HepG2 (cell line): Measurements from ENCODE around the gene MID2. TPM values are rescaled to one million over a fixed set of nuclear protein-coding genes. Genes with fewer than 3 reads are reported as not detected.

Source experiments
- ATAC-seq: fragments of 200-7000 bp; cut with Tn5 transposase; 3 replicates; pipeline ENCODE4 v1.9.1; 2020; ENCODE audit warnings: mild to moderate bottlenecking, moderate library complexity
- Bru-seq: library from RNA; stranded (reverse); fragments of 400-500 nt; gene quantifications from one replicate; lab custom pipeline; 2021; lab: Mats Ljungman, UMichigan
- BruChase-seq, 2 experiments: library from RNA; stranded (reverse); fragments of 400-500 nt; gene quantifications; one replicate each; lab custom pipeline; 2021; lab: Mats Ljungman, UMichigan
- BruUV-seq: library from RNA; stranded (reverse); fragments of 400-500 nt; replicated peaks from 2 replicates; lab custom pipeline; 2021; lab: Mats Ljungman, UMichigan
- CTCF ChIA-PET: fragments of 300-600 bp; formaldehyde crosslinking; extraction: SDS; loops from one replicate; lab custom pipeline; 2021; ENCODE audit warnings: low total read pairs, inconsistent platforms, low intra/inter-chr PET ratio; lab: Yijun Ruan, JAX
- POLR2A ChIA-PET: fragments of 350-600 bp; sonication (Branson Sonifier 250); formaldehyde crosslinking; loops from one replicate; lab custom pipeline; 2020; ENCODE audit warnings: antibody characterized with exemption, inconsistent platforms; lab: Yijun Ruan, JAX
- DNase-seq: peaks from one replicate; pipeline ENCODE4 v3.0.0-alpha.2; 2015; ENCODE audit warnings: low spot score
- FAIRE-seq: peaks from 3 replicates; lab custom pipeline; 2011; peaks lifted over from hg19 to GRCh38; lab: Jason Lieb, UNC
- H2AFZ ChIP-seq: one replicate; pipeline ENCODE4 v1.6.1; 2011; ENCODE audit warnings: low read length, inconsistent platforms
- H3K27ac ChIP-seq: fragments of 300-600 bp; 3 replicates; pipeline ENCODE4 v1.8.0; 2011; ENCODE audit warnings: mixed run types, mild to moderate bottlenecking, mixed read lengths, low read length, inconsistent platforms; ENCODE audit not compliant: insufficient read depth; ENCODE audit errors: extremely low read length
- H3K27me3 ChIP-seq, 2 experiments: fragments of 200-600 bp in 1 of 2; 2 replicates in 1 of 2; 3 replicates in 1 of 2; pipeline versions ENCODE4 v1.6.0 to v1.8.0; 2011; ENCODE audit warnings: low read length in 2 of 2, mild to moderate bottlenecking in 2 of 2, moderate library complexity in 2 of 2, inconsistent platforms in 1 of 2; ENCODE audit not compliant: insufficient read depth in 2 of 2, control insufficient read depth in 1 of 2
- H3K36me3 ChIP-seq, 2 experiments: fragments of 200-600 bp in 1 of 2; replicated peaks in 1 of 2; 2 replicates in 1 of 2; 3 replicates in 1 of 2; pipeline versions ENCODE4 v1.5.1 to v1.8.0; 2011; ENCODE audit warnings: low read length in 2 of 2, inconsistent platforms in 1 of 2; ENCODE audit not compliant: insufficient read depth in 2 of 2, control insufficient read depth in 1 of 2
- H3K4me1 ChIP-seq: 2 replicates; pipeline ENCODE4 v1.5.1; 2012; ENCODE audit warnings: low read length, inconsistent platforms; ENCODE audit not compliant: insufficient read depth
- H3K4me2 ChIP-seq: 2 replicates; pipeline ENCODE4 v1.6.0; 2011; ENCODE audit warnings: low read depth, low read length, inconsistent platforms
- H3K4me3 ChIP-seq, 3 experiments: fragments of 200-600 bp in 1 of 3; sonication (generic), shearing (Covaris generic) in 1 of 3; replicated peaks in 1 of 3; 2 replicates each; pipeline ENCODE4 v1.5.1; 2011 to 2016; ENCODE audit warnings: low read length in 3 of 3, inconsistent platforms in 2 of 3, low read depth in 2 of 3, mild to moderate bottlenecking in 2 of 3, control low read depth in 1 of 3, mixed read lengths in 1 of 3; ENCODE audit not compliant: insufficient read depth in 1 of 3
- H3K79me2 ChIP-seq: one replicate; pipeline ENCODE4 v1.6.1; 2011; ENCODE audit warnings: low read length, inconsistent platforms; ENCODE audit not compliant: insufficient read depth
- H3K9ac ChIP-seq: 2 replicates; pipeline ENCODE4 v1.6.0; 2011; ENCODE audit warnings: mild to moderate bottlenecking, low read depth, low read length, inconsistent platforms; ENCODE audit not compliant: insufficient read depth
- H3K9me3 ChIP-seq: 2 replicates; pipeline ENCODE4 v1.5.1; 2012; ENCODE audit warnings: mild to moderate bottlenecking, low read length
- H4K20me1 ChIP-seq: 2 replicates; pipeline ENCODE4 v1.6.0; 2011; ENCODE audit warnings: inconsistent platforms, mild to moderate bottlenecking, low read length, moderate library complexity; ENCODE audit not compliant: insufficient read depth
- FOXM1 ChIP-seq: sonication (generic); formaldehyde crosslinking; IDR thresholded peaks from 2 replicates; pipeline ENCODE4 v1.5.0; 2020; ENCODE audit warnings: missing genetic modification reagents
- HOXA5 ChIP-seq: sonication (generic); formaldehyde crosslinking; IDR thresholded peaks from 2 replicates; pipeline ENCODE4 v1.4.0; 2020; ENCODE audit warnings: missing genetic modification reagents
- ZBTB8A ChIP-seq: sonication (generic); formaldehyde crosslinking; IDR thresholded peaks from 2 replicates; pipeline ENCODE4 v1.4.0; 2020; ENCODE audit warnings: mild to moderate bottlenecking, low read depth, missing genetic modification reagents, borderline replicate concordance
- ZSCAN12 ChIP-seq: sonication (generic); formaldehyde crosslinking; IDR thresholded peaks from 2 replicates; pipeline ENCODE4 v1.9.0; 2021; ENCODE audit warnings: mild to moderate bottlenecking, missing genetic modification reagents
- ZSCAN25 ChIP-seq: sonication (generic); formaldehyde crosslinking; IDR thresholded peaks from 2 replicates; pipeline ENCODE4 v1.8.0; 2022; ENCODE audit warnings: mild to moderate bottlenecking, missing genetic modification reagents
- WGBS: methylation state at CpG from one replicate; pipeline ENCODE4 v1.1.6; 2017; ENCODE audit warnings: low lambda C conversion rate; 5-methylcytosine and 5-hydroxymethylcytosine counted together
- in situ Hi-C: cut with HindIII; loops from 2 replicates; pipeline ENCODE4 v1.10.0; 2017; ENCODE audit warnings: low pct_unique_long_range_greater_than_20kb; ENCODE audit not compliant: extremely low pct_ligation_motif_present
- intact Hi-C: fragments of 100-400 bp; cut with micrococcal nuclease; formaldehyde crosslinking; loops from one replicate; pipeline ENCODE4 v1.10.0; 2022; ENCODE audit not compliant: unreplicated experiment
- long read RNA-seq, 2 experiments: library from RNA in 1 of 2; library from polyadenylated mRNA in 1 of 2; stranded (forward) in 1 of 2; unstranded in 1 of 2; transcript quantifications; one replicate each; pipeline ENCODE4 v2.0.0, GENCODE V29; 2019 to 2022
- polyA minus RNA-seq, 3 experiments: library from RNA; depleted of rRNA, polyadenylated mRNA; stranded (reverse); fragments of >200 nt; gene quantifications; 2 replicates each; pipeline ENCODE4 v1.2.3, GENCODE V29; 2011; ENCODE audit warnings: low replicate concordance in 1 of 3
- polyA plus RNA-seq, 8 experiments: library from polyadenylated mRNA; depleted of rRNA in 3 of 8; stranded (reverse) in 7 of 8; unstranded in 1 of 8; fragments of >200 nt; fragmentation: Illumina TruSeq in 4 of 8; extraction: Trizol in 4 of 8; gene quantifications; 2 replicates each; pipeline versions ENCODE4 v1.2.1 to v1.2.3, GENCODE V29; 2011 to 2016; ENCODE audit warnings: low read depth in 4 of 8, missing spikeins in 1 of 8, mixed read lengths in 1 of 8; ENCODE audit not compliant: insufficient read depth in 1 of 8
- total RNA-seq, 5 experiments: library from RNA; depleted of rRNA; stranded (reverse); fragments of >200 nt; fragmentation: Illumina TruSeq; extraction: Trizol; gene quantifications; 2 replicates each; pipeline ENCODE4 v1.2.3, GENCODE V29; 2016; ENCODE audit warnings: low read depth in 1 of 5
- TF ChIP-seq, protein P1 (sequence below): sonication (generic); formaldehyde crosslinking; IDR thresholded peaks from 2 replicates; pipeline ENCODE4 v1.4.0; 2020; ENCODE audit warnings: missing genetic modification reagents, borderline replicate concordance

MID2 gene, protein sequence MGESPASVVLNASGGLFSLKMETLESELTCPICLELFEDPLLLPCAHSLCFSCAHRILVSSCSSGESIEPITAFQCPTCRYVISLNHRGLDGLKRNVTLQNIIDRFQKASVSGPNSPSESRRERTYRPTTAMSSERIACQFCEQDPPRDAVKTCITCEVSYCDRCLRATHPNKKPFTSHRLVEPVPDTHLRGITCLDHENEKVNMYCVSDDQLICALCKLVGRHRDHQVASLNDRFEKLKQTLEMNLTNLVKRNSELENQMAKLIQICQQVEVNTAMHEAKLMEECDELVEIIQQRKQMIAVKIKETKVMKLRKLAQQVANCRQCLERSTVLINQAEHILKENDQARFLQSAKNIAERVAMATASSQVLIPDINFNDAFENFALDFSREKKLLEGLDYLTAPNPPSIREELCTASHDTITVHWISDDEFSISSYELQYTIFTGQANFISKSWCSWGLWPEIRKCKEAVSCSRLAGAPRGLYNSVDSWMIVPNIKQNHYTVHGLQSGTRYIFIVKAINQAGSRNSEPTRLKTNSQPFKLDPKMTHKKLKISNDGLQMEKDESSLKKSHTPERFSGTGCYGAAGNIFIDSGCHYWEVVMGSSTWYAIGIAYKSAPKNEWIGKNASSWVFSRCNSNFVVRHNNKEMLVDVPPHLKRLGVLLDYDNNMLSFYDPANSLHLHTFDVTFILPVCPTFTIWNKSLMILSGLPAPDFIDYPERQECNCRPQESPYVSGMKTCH
- total RNA-seq (2016; rRNA removed; fragmentation: Illumina TruSeq; extraction: Trizol) (0.09 TPM in 1 of 2 replicates, not detected in the other), polyA plus RNA-seq (2011; rRNA removed) (0.05 TPM in 1 of 2 replicates, not detected in the other), polyA minus RNA-seq (2011; rRNA and poly(A)+ RNA removed; ENCODE audit: low replicate concordance) (0.78 and 28.0 TPM in 2 replicates), Bru-seq, nascent RNA (percentile 19 among the genes with signal in this experiment), BruChase-seq, experiment 1, labeled RNA remaining after a 6-hour chase (percentile 19 among the genes with signal in this experiment), BruChase-seq, experiment 2, labeled RNA remaining after a 2-hour chase (percentile 14 among the genes with signal in this experiment)
- total RNA-seq (2016; cell fraction: cytosol; rRNA removed; fragmentation: Illumina TruSeq; extraction: Trizol; ENCODE audit: low read depth), result not detected in 2 replicates
- 0.13 TPM in 1 of 2 replicates, not detected in the other for total RNA-seq (2016; cell fraction: insoluble cytoplasmic fraction; rRNA removed; fragmentation: Illumina TruSeq; extraction: Trizol)
- 0.17 and 0.19 TPM in 2 replicates for total RNA-seq (2016; cell fraction: membrane; rRNA removed; fragmentation: Illumina TruSeq; extraction: Trizol)
- not detected in 2 replicates for total RNA-seq (2016; cell fraction: nucleus; rRNA removed; fragmentation: Illumina TruSeq; extraction: Trizol)
- polyA plus RNA-seq (2011; cell fraction: cytosol; rRNA removed), result 0.03 and 0.05 TPM in 2 replicates
- not detected in 2 replicates for polyA plus RNA-seq (2011; cell fraction: nucleus; rRNA removed)
- 0.08 TPM in 1 of 2 replicates, not detected in the other for polyA plus RNA-seq (2012)
- not detected in 2 replicates for polyA plus RNA-seq (2016; cell fraction: cytosol; fragmentation: Illumina TruSeq; extraction: Trizol; ENCODE audit: low read depth)
- not detected in 2 replicates for polyA plus RNA-seq (2016; cell fraction: insoluble cytoplasmic fraction; fragmentation: Illumina TruSeq; extraction: Trizol; ENCODE audit: low read depth)
- polyA plus RNA-seq (2016; cell fraction: membrane; fragmentation: Illumina TruSeq; extraction: Trizol; ENCODE audit: low read depth), result 0.08 and 0.09 TPM in 2 replicates
- polyA plus RNA-seq (2016; cell fraction: nucleus; fragmentation: Illumina TruSeq; extraction: Trizol; ENCODE audit: insufficient read depth, low read depth), result not detected in 2 replicates
- polyA minus RNA-seq (2011; cell fraction: cytosol; rRNA and poly(A)+ RNA removed), result not detected in 2 replicates
- polyA minus RNA-seq (2011; cell fraction: nucleus; rRNA and poly(A)+ RNA removed), result 0.26 TPM in 1 of 2 replicates, not detected in the other
- long read RNA-seq, experiment 1, result 0 reads
- long read RNA-seq, experiment 2, result 0 reads

DNA sequence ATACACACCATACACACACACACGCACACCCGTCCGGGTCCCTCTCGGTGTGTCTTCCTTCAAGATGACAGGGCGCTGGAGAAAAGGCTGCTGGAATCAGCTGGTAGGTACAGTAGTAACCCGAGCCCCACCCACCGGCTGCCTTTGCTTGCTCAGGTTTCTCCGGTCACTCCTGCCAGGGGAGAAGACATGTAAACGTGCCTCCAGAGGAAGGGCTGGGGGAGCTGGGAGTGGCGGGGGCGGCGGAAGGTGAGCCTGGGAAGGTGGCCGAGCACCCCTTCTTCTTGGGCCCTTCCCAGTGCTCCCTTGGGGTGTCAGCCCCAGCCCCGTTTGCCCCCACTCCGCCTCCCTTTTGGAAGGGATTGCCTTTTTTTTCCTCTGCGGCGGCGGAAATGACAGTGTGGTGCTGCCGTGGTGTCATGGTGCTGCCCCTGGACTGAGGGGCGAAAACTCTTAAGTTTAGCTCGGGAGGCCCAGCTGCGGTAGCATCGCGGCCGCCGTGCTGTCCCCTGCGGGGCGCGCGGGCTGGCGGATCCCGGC, at the start of gene MID2:
Gene MID2, plus strand, starts transcription at position 169 of the 540 bp plus-strand sequence. CDS start 561 bp downstream, outside the sequence.
- FAIRE-seq (no peak), DNase-seq (no peak), ATAC-seq (peak; percentile 29; the same call in 2 of the 3 replicates)
- no peaks in the 10 kb centered on the region for H3K9me3 ChIP-seq
- in situ Hi-C loops, result no loop called here
- peaks cover 1 to 13% of the 10 kb centered on the region in 2 experiments; a peak in 3 of 5 replicates for H3K27me3 ChIP-seq
- H4K20me1 ChIP-seq, result no peaks in the 10 kb centered on the region
- no peaks in the 10 kb centered on the region for H3K36me3 ChIP-seq
- H3K27ac ChIP-seq, result no peak within 1 kb of the TSS
- no peak within 1 kb of the TSS for H2AFZ ChIP-seq
- H3K4me2 ChIP-seq, result peak within 1 kb of the TSS; percentile 58
- TF ChIP-seq ZBTB8A (CRISPR knock-in tag), result no peak
- TF ChIP-seq ZSCAN12 (CRISPR knock-in tag), result no peak
- TF ChIP-seq HOXA5 (CRISPR knock-in tag), result no peak
- TF ChIP-seq ZSCAN25 (CRISPR knock-in tag), result no peak
- TF ChIP-seq, protein P1, sequence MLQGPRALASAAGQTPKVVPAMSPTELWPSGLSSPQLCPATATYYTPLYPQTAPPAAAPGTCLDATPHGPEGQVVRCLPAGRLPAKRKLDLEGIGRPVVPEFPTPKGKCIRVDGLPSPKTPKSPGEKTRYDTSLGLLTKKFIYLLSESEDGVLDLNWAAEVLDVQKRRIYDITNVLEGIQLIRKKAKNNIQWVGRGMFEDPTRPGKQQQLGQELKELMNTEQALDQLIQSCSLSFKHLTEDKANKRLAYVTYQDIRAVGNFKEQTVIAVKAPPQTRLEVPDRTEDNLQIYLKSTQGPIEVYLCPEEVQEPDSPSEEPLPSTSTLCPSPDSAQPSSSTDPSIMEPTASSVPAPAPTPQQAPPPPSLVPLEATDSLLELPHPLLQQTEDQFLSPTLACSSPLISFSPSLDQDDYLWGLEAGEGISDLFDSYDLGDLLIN, result no peak
- TF ChIP-seq FOXM1, result no peak
- TF ChIP-seq, all 625 proteins: peak for 0
- POLR2A ChIA-PET, result no interaction called here
- H3K9ac ChIP-seq, result no peak within 1 kb of the TSS
- H3K79me2 ChIP-seq, result no peaks in the 10 kb centered on the region
- intact Hi-C loops, result no loop called here
- WGBS, result 33% methylated on average over 15 of the region's 32 CpGs
- H3K4me1 ChIP-seq, result no peaks in the 10 kb centered on the region
- CTCF ChIA-PET, result no interaction called here
- BruUV-seq, result no TSS peak
- peak within 1 kb of the TSS; percentile 26 to 48 (median 36); a peak in 3 of 6 replicates for H3K4me3 ChIP-seq
